ENCODE measurements around the gene GPC6.

DNA sequence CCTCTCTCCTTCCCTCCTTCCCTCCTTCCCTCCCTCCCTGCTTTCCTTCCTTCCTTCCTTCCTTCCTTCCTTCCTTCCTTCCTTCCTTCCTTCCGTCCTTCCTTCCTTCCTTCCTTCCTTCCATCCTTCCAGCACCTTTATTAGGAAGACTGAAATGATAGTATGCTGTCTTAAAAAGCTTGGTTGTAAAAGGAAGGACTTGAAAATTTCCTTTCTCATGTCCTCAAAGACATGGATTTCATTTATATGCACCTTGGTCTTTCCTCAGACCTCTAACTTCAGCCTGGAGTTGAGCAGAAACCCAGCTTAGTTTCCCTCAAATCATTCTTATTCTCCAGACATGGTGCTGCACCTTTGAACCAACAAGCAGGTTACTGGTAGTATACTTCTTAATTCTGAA, 141.7 kb downstream of the GPC6 start:
- no peak for TF ChIP-seq ZFP30 (CRISPR knock-in tag; IDR thresholded peaks at IDR 0.05; ENCODE audit: borderline replicate concordance)
- TF ChIP-seq, protein P1, sequence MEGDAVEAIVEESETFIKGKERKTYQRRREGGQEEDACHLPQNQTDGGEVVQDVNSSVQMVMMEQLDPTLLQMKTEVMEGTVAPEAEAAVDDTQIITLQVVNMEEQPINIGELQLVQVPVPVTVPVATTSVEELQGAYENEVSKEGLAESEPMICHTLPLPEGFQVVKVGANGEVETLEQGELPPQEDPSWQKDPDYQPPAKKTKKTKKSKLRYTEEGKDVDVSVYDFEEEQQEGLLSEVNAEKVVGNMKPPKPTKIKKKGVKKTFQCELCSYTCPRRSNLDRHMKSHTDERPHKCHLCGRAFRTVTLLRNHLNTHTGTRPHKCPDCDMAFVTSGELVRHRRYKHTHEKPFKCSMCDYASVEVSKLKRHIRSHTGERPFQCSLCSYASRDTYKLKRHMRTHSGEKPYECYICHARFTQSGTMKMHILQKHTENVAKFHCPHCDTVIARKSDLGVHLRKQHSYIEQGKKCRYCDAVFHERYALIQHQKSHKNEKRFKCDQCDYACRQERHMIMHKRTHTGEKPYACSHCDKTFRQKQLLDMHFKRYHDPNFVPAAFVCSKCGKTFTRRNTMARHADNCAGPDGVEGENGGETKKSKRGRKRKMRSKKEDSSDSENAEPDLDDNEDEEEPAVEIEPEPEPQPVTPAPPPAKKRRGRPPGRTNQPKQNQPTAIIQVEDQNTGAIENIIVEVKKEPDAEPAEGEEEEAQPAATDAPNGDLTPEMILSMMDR (IDR thresholded peaks at IDR 0.05 in 2 of 3, conservative IDR thresholded peaks at IDR 0.05 in 1 of 3; ENCODE audit: insufficient read depth in 2 of 3, low read depth in 1 of 3, low read length in 3 of 3) = no peak
- no peak for TF ChIP-seq JUND (IDR thresholded peaks at IDR 0.05; ENCODE audit: borderline replicate concordance, low read depth, low read length)
- no peak for TF ChIP-seq JUND (tag; IDR thresholded peaks at IDR 0.05; ENCODE audit: borderline replicate concordance, low read depth, low read length)
- no peak for TF ChIP-seq ZBTB1 (CRISPR knock-in tag; IDR thresholded peaks at IDR 0.05; ENCODE audit: borderline replicate concordance, low read depth)
- no peak for TF ChIP-seq NRF1 (conservative IDR thresholded peaks at IDR 0.05 in 1 of 2, IDR thresholded peaks at IDR 0.05 in 1 of 2)
- no peak for TF ChIP-seq EZH2 (IDR thresholded peaks at IDR 0.05; ENCODE audit: borderline replicate concordance, low read depth, low read length)
- no peak for TF ChIP-seq CBX8 (IDR thresholded peaks at IDR 0.05; ENCODE audit: borderline replicate concordance, extremely low read depth, low read depth, low read length, poor library complexity, severe bottlenecking)
- TF ChIP-seq, protein P2, sequence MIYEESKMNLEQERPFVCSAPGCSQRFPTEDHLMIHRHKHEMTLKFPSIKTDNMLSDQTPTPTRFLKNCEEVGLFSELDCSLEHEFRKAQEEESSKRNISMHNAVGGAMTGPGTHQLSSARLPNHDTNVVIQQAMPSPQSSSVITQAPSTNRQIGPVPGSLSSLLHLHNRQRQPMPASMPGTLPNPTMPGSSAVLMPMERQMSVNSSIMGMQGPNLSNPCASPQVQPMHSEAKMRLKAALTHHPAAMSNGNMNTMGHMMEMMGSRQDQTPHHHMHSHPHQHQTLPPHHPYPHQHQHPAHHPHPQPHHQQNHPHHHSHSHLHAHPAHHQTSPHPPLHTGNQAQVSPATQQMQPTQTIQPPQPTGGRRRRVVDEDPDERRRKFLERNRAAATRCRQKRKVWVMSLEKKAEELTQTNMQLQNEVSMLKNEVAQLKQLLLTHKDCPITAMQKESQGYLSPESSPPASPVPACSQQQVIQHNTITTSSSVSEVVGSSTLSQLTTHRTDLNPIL (CRISPR knock-in tag; IDR thresholded peaks at IDR 0.05) = no peak
- TF ChIP-seq POLR2A (conservative IDR thresholded peaks at IDR 0.05) = no peak
